ENCODE measurements around the gene VAT1L.

DNA sequence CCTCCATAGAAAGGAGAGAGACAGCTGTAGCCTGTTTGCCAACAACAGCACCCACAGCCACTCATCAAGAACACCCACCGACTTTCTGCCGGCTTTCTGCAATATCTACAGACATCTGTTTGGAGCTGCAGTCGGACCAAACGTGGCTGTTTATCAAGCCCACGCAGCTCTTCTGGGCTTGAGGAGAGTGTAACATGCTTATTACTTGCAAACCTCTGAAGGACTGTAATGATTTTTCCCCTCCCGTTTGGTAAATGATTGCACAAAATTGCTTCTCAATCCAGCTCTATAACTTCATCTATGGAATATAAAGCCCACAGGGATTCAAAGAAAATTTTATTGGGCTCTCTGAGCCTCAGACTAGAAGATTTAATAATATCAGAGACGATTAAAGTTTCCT, 100.5 kb downstream of the VAT1L start:
- TF ChIP-seq POLR2A (IDR thresholded peaks at IDR 0.05) (no peak), CTCF (IDR thresholded peaks at IDR 0.05) (no peak)

All from testis (tissue), 2 donors.